Measurements from ENCODE around the gene MBD3L3. TPM values are rescaled to one million over a fixed set of nuclear protein-coding genes. Genes with fewer than 3 reads are reported as not detected.

Gene MBD3L3
- total RNA-seq, 1 experiment from 2014 or later = not detected

Other genes starting within 250 kb of the MBD3L3 start
- 0.79 and 0.89 TPM in 2 replicates for gene ADGRE1, start 171.1 kb downstream of the MBD3L3 start, total RNA-seq (2014; rRNA removed; shearing (Covaris generic))
- not detected in 2 replicates for gene MBD3L2B, start 37.2 kb downstream of the MBD3L3 start, total RNA-seq (2014; rRNA removed; shearing (Covaris generic))
- not detected in 2 replicates for gene MBD3L5, start 28.1 kb downstream of the MBD3L3 start, total RNA-seq (2014; rRNA removed; shearing (Covaris generic))
- not detected in 2 replicates for gene MBD3L4, start 18.5 kb downstream of the MBD3L3 start, total RNA-seq (2014; rRNA removed; shearing (Covaris generic))
- gene MBD3L2, start 9.4 kb downstream of the MBD3L3 start, total RNA-seq (2014; rRNA removed; shearing (Covaris generic)) = not detected in 2 replicates
- gene ZNF557, start 11.0 kb upstream of the MBD3L3 start, total RNA-seq (2014; rRNA removed; shearing (Covaris generic)) = 7.2 and 13.3 TPM in 2 replicates
- gene INSR, start 235.7 kb upstream of the MBD3L3 start, total RNA-seq (2014; rRNA removed; shearing (Covaris generic)) = 0.37 and 1.6 TPM in 2 replicates

All from M059J (cell line).